HepG2 (cell line): Measurements from ENCODE around the gene ACD. TPM values are rescaled to one million over a fixed set of nuclear protein-coding genes. Genes with fewer than 3 reads are reported as not detected.

Experiments
- CBX5 ChIP-seq: sonication (generic); formaldehyde crosslinking; IDR thresholded peaks from 2 replicates; pipeline ENCODE4 v1.4.0; 2020; ENCODE audit warnings: missing genetic modification reagents, borderline replicate concordance
- POGZ ChIP-seq: sonication (generic); formaldehyde crosslinking; IDR thresholded peaks from 2 replicates; pipeline ENCODE4 v1.4.0; 2020; ENCODE audit warnings: mild to moderate bottlenecking, missing genetic modification reagents
- RBAK ChIP-seq: sonication (generic); formaldehyde crosslinking; IDR thresholded peaks from 2 replicates; pipeline ENCODE4 v1.5.1; 2020; ENCODE audit warnings: mild to moderate bottlenecking, missing genetic modification reagents
- SYNCRIP ChIP-seq: fragments of 200-400 bp; formaldehyde crosslinking; IDR thresholded peaks from 2 replicates; pipeline ENCODE4 v1.6.1; 2018; ENCODE audit warnings: mild to moderate bottlenecking, low read depth, low read length; ENCODE audit not compliant: insufficient read depth
- TFE3 ChIP-seq: IDR thresholded peaks from 2 replicates; pipeline ENCODE4 v1.6.1; 2016
- YY1 ChIP-seq: IDR thresholded peaks from 2 replicates; pipeline ENCODE4 v1.6.1; 2011; ENCODE audit warnings: low read length, low read depth, moderate library complexity, mild to moderate bottlenecking; ENCODE audit not compliant: insufficient read depth, insufficient replicate concordance
- ZNF34 ChIP-seq: sonication (generic); formaldehyde crosslinking; IDR thresholded peaks from 2 replicates; pipeline ENCODE4 v1.4.0; 2020; ENCODE audit warnings: mild to moderate bottlenecking, missing genetic modification reagents, borderline replicate concordance
- ZNF350 ChIP-seq: sonication (generic); formaldehyde crosslinking; IDR thresholded peaks from 2 replicates; pipeline ENCODE4 v1.4.0; 2020; ENCODE audit warnings: mild to moderate bottlenecking, low read depth, missing genetic modification reagents, borderline replicate concordance
- ZNF556 ChIP-seq: sonication (generic); formaldehyde crosslinking; IDR thresholded peaks from 2 replicates; pipeline ENCODE4 v1.4.0; 2020; ENCODE audit warnings: mild to moderate bottlenecking, missing genetic modification reagents, borderline replicate concordance
- ZNF614 ChIP-seq: IDR thresholded peaks from 2 replicates; pipeline ENCODE4 v1.6.1; 2018; ENCODE audit warnings: missing biosample characterization, missing genetic modification reagents, inconsistent platforms, borderline replicate concordance
- ZNF816 ChIP-seq: sonication (generic); formaldehyde crosslinking; IDR thresholded peaks from 2 replicates; pipeline ENCODE4 v1.8.0; 2022; ENCODE audit warnings: missing genetic modification reagents, mild to moderate bottlenecking, borderline replicate concordance
- polyA plus RNA-seq, 8 experiments: library from polyadenylated mRNA; depleted of rRNA in 3 of 8; stranded (reverse) in 7 of 8; unstranded in 1 of 8; fragments of >200 nt; fragmentation: Illumina TruSeq in 4 of 8; extraction: Trizol in 4 of 8; gene quantifications; 2 replicates each; pipeline versions ENCODE4 v1.2.1 to v1.2.3, GENCODE V29; 2011 to 2016; ENCODE audit warnings: low read depth in 4 of 8, missing spikeins in 1 of 8, mixed read lengths in 1 of 8; ENCODE audit not compliant: insufficient read depth in 1 of 8
- total RNA-seq, 5 experiments: library from RNA; depleted of rRNA; stranded (reverse); fragments of >200 nt; fragmentation: Illumina TruSeq; extraction: Trizol; gene quantifications; 2 replicates each; pipeline ENCODE4 v1.2.3, GENCODE V29; 2016; ENCODE audit warnings: low read depth in 1 of 5
- TF ChIP-seq, protein P1 (sequence below): sonication (generic); formaldehyde crosslinking; IDR thresholded peaks from 2 replicates; pipeline ENCODE4 v1.5.1; 2020; ENCODE audit warnings: mild to moderate bottlenecking, missing genetic modification reagents, moderate library complexity
- TF ChIP-seq, protein P2 (sequence below): sonication (generic); formaldehyde crosslinking; IDR thresholded peaks from 2 replicates; pipeline ENCODE4 v1.4.0; 2020; ENCODE audit warnings: missing genetic modification reagents, borderline replicate concordance
- TF ChIP-seq, protein P3 (sequence below), 2 experiments: sonication (generic) in 1 of 2; formaldehyde crosslinking in 1 of 2; IDR thresholded peaks; 2 replicates each; pipeline versions ENCODE4 v1.4.0 to v1.6.1; 2016 to 2020; ENCODE audit warnings: borderline replicate concordance in 1 of 2, low read depth in 1 of 2, mild to moderate bottlenecking in 1 of 2, missing genetic modification reagents in 1 of 2

ACD gene
- total and polyA plus RNA-seq, 2 of the 13 experiments (the other 11 are each of a cell fraction or from before 2014, with no cell fraction given) = 32.6 to 38.3 TPM

- TF ChIP-seq, protein P1, sequence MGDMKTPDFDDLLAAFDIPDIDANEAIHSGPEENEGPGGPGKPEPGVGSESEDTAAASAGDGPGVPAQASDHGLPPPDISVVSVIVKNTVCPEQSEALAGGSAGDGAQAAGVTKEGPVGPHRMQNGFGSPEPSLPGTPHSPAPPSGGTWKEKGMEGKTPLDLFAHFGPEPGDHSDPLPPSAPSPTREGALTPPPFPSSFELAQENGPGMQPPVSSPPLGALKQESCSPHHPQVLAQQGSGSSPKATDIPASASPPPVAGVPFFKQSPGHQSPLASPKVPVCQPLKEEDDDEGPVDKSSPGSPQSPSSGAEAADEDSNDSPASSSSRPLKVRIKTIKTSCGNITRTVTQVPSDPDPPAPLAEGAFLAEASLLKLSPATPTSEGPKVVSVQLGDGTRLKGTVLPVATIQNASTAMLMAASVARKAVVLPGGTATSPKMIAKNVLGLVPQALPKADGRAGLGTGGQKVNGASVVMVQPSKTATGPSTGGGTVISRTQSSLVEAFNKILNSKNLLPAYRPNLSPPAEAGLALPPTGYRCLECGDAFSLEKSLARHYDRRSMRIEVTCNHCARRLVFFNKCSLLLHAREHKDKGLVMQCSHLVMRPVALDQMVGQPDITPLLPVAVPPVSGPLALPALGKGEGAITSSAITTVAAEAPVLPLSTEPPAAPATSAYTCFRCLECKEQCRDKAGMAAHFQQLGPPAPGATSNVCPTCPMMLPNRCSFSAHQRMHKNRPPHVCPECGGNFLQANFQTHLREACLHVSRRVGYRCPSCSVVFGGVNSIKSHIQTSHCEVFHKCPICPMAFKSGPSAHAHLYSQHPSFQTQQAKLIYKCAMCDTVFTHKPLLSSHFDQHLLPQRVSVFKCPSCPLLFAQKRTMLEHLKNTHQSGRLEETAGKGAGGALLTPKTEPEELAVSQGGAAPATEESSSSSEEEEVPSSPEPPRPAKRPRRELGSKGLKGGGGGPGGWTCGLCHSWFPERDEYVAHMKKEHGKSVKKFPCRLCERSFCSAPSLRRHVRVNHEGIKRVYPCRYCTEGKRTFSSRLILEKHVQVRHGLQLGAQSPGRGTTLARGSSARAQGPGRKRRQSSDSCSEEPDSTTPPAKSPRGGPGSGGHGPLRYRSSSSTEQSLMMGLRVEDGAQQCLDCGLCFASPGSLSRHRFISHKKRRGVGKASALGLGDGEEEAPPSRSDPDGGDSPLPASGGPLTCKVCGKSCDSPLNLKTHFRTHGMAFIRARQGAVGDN (CRISPR knock-in tag) = peak; percentile 88
- TF ChIP-seq ZNF816 (CRISPR knock-in tag) (no peak), POGZ (CRISPR knock-in tag) (0 out of 2 replicates have a peak, but pooled peaks have one; percentile 28), ZNF556 (CRISPR knock-in tag) (peak; percentile 79; the same call in 1 of the 2 replicates), YY1 (peak; percentile 67), ZNF614 (CRISPR knock-in tag) (peak; percentile 94; the same call in 1 of the 2 replicates), SYNCRIP (no peak), ZNF34 (CRISPR knock-in tag) (peak; percentile 39; the same call in 1 of the 2 replicates), ZNF350 (peak; percentile 83; the same call in 1 of the 2 replicates), CBX5 (0 out of 2 replicates have a peak, but pooled peaks have one; percentile 83), TFE3 (CRISPR knock-in tag) (peak; percentile 61; the same call in 1 of the 2 replicates), RBAK (CRISPR knock-in tag) (0 out of 2 replicates have a peak, but pooled peaks have one; percentile 34)
- TF ChIP-seq, protein P2, sequence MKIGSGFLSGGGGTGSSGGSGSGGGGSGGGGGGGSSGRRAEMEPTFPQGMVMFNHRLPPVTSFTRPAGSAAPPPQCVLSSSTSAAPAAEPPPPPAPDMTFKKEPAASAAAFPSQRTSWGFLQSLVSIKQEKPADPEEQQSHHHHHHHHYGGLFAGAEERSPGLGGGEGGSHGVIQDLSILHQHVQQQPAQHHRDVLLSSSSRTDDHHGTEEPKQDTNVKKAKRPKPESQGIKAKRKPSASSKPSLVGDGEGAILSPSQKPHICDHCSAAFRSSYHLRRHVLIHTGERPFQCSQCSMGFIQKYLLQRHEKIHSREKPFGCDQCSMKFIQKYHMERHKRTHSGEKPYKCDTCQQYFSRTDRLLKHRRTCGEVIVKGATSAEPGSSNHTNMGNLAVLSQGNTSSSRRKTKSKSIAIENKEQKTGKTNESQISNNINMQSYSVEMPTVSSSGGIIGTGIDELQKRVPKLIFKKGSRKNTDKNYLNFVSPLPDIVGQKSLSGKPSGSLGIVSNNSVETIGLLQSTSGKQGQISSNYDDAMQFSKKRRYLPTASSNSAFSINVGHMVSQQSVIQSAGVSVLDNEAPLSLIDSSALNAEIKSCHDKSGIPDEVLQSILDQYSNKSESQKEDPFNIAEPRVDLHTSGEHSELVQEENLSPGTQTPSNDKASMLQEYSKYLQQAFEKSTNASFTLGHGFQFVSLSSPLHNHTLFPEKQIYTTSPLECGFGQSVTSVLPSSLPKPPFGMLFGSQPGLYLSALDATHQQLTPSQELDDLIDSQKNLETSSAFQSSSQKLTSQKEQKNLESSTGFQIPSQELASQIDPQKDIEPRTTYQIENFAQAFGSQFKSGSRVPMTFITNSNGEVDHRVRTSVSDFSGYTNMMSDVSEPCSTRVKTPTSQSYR (CRISPR knock-in tag) = peak; percentile 42; the same call in 1 of the 2 replicates
- TF ChIP-seq, protein P3, sequence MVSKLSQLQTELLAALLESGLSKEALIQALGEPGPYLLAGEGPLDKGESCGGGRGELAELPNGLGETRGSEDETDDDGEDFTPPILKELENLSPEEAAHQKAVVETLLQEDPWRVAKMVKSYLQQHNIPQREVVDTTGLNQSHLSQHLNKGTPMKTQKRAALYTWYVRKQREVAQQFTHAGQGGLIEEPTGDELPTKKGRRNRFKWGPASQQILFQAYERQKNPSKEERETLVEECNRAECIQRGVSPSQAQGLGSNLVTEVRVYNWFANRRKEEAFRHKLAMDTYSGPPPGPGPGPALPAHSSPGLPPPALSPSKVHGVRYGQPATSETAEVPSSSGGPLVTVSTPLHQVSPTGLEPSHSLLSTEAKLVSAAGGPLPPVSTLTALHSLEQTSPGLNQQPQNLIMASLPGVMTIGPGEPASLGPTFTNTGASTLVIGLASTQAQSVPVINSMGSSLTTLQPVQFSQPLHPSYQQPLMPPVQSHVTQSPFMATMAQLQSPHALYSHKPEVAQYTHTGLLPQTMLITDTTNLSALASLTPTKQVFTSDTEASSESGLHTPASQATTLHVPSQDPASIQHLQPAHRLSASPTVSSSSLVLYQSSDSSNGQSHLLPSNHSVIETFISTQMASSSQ (IDR thresholded peaks at IDR 0.05; ENCODE audit: low read depth) = no peak
- TF ChIP-seq, protein P3 (CRISPR knock-in tag; IDR thresholded peaks at IDR 0.05; ENCODE audit: borderline replicate concordance) = peak; percentile 68
These were observed 7.9 kb upstream of the ACD start (continued) for GRCh38 chr16:67667817-67668494.
